Neural cell (in vitro differentiated cells): ENCODE data around the gene WNT10A.
A peak's percentile ranks its signal among the peaks of the same experiment; 100 is the strongest.

Experiments used
- EP300 ChIP-seq: fragments of 450-650 bp; conservative IDR thresholded peaks from 2 replicates; pipeline ENCODE4 v1.6.1; 2014; ENCODE audit warnings: antibody characterized with exemption, mild to moderate bottlenecking, moderate library complexity; ENCODE audit not compliant: poor library complexity, severe bottlenecking
- EZH2 ChIP-seq: fragments of 200-600, 300-800 bp; shearing (Covaris generic), sonication (generic); IDR thresholded peaks from 2 replicates; pipeline ENCODE4 v1.6.1; 2014; ENCODE audit warnings: antibody characterized with exemption, low read length, borderline replicate concordance, mild to moderate bottlenecking; ENCODE audit not compliant: insufficient read depth, poor library complexity, severe bottlenecking
- POLR2AphosphoS5 ChIP-seq: IDR thresholded peaks from 2 replicates; pipeline ENCODE4 v1.6.1; 2012
- RAD21 ChIP-seq: fragments of 450-650 bp; conservative IDR thresholded peaks from 2 replicates; pipeline ENCODE4 v1.6.1; 2014; ENCODE audit warnings: antibody characterized with exemption, mild to moderate bottlenecking, moderate library complexity
- TF ChIP-seq, protein P1 (sequence below): fragments of 450-650 bp; IDR thresholded peaks from 2 replicates; pipeline ENCODE4 v1.5.1; 2014; ENCODE audit warnings: antibody characterized with exemption, mild to moderate bottlenecking, moderate library complexity; ENCODE audit not compliant: poor library complexity, severe bottlenecking
- TF ChIP-seq, protein P2 (sequence below): IDR thresholded peaks from 2 replicates; pipeline ENCODE4 v1.6.1; 2012; ENCODE audit warnings: borderline replicate concordance

- TF ChIP-seq POLR2AphosphoS5 (no peak), EZH2 (no peak), RAD21 (no peak), EP300 (no peak)
- TF ChIP-seq, protein P1, sequence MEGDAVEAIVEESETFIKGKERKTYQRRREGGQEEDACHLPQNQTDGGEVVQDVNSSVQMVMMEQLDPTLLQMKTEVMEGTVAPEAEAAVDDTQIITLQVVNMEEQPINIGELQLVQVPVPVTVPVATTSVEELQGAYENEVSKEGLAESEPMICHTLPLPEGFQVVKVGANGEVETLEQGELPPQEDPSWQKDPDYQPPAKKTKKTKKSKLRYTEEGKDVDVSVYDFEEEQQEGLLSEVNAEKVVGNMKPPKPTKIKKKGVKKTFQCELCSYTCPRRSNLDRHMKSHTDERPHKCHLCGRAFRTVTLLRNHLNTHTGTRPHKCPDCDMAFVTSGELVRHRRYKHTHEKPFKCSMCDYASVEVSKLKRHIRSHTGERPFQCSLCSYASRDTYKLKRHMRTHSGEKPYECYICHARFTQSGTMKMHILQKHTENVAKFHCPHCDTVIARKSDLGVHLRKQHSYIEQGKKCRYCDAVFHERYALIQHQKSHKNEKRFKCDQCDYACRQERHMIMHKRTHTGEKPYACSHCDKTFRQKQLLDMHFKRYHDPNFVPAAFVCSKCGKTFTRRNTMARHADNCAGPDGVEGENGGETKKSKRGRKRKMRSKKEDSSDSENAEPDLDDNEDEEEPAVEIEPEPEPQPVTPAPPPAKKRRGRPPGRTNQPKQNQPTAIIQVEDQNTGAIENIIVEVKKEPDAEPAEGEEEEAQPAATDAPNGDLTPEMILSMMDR = peak; percentile 33
- TF ChIP-seq, protein P2, sequence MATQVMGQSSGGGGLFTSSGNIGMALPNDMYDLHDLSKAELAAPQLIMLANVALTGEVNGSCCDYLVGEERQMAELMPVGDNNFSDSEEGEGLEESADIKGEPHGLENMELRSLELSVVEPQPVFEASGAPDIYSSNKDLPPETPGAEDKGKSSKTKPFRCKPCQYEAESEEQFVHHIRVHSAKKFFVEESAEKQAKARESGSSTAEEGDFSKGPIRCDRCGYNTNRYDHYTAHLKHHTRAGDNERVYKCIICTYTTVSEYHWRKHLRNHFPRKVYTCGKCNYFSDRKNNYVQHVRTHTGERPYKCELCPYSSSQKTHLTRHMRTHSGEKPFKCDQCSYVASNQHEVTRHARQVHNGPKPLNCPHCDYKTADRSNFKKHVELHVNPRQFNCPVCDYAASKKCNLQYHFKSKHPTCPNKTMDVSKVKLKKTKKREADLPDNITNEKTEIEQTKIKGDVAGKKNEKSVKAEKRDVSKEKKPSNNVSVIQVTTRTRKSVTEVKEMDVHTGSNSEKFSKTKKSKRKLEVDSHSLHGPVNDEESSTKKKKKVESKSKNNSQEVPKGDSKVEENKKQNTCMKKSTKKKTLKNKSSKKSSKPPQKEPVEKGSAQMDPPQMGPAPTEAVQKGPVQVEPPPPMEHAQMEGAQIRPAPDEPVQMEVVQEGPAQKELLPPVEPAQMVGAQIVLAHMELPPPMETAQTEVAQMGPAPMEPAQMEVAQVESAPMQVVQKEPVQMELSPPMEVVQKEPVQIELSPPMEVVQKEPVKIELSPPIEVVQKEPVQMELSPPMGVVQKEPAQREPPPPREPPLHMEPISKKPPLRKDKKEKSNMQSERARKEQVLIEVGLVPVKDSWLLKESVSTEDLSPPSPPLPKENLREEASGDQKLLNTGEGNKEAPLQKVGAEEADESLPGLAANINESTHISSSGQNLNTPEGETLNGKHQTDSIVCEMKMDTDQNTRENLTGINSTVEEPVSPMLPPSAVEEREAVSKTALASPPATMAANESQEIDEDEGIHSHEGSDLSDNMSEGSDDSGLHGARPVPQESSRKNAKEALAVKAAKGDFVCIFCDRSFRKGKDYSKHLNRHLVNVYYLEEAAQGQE = no peak
These were observed 16.1 kb downstream of the WNT10A start for GRCh38 chr2:218896501-218897393.
